ENCODE data around the gene CDK13. TPM values are rescaled to one million over a fixed set of nuclear protein-coding genes. Genes with fewer than 3 reads are reported as not detected.

Gene CDK13
- total RNA-seq, 1 donor from 2014 or later, result 58.8 TPM

DNA sequence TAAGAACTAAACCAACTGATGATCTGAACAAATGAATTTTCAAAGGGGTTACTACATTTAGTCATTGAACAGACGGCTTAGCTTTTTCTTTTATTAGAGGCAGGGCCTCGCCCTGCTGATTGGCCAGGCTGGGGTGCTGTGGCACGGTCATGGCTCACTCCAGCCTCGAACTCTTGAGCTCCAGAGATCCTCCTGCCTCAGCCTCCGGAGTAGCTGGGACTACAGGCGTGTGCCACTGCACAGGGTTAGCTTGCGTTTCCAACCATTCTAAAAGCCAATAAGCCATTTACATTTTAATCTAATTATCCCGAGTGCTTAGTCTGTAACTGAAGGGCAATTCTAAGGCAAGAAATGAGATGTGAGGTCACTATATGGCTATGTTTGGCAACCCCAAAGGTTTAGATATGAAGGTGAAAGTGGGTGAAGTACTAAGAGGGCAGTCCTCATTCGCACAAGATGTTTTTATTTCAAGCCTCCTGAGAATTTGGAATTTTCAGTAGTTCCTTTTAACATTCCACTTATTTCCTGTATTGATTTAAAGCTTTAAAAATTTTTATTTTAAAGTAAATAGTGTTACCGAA is 1.6 kb upstream of the CDK13 start:
- DNase-seq (ENCODE audit: low spot score), result no peak
- peaks cover 5% of the 10 kb centered on the region for H3K36me3 Mint-ChIP-seq (ENCODE audit: low read depth)
- H3K4me3 Mint-ChIP-seq (ENCODE audit: unreplicated experiment), result peak overlapping the region; percentile 90

DNA sequence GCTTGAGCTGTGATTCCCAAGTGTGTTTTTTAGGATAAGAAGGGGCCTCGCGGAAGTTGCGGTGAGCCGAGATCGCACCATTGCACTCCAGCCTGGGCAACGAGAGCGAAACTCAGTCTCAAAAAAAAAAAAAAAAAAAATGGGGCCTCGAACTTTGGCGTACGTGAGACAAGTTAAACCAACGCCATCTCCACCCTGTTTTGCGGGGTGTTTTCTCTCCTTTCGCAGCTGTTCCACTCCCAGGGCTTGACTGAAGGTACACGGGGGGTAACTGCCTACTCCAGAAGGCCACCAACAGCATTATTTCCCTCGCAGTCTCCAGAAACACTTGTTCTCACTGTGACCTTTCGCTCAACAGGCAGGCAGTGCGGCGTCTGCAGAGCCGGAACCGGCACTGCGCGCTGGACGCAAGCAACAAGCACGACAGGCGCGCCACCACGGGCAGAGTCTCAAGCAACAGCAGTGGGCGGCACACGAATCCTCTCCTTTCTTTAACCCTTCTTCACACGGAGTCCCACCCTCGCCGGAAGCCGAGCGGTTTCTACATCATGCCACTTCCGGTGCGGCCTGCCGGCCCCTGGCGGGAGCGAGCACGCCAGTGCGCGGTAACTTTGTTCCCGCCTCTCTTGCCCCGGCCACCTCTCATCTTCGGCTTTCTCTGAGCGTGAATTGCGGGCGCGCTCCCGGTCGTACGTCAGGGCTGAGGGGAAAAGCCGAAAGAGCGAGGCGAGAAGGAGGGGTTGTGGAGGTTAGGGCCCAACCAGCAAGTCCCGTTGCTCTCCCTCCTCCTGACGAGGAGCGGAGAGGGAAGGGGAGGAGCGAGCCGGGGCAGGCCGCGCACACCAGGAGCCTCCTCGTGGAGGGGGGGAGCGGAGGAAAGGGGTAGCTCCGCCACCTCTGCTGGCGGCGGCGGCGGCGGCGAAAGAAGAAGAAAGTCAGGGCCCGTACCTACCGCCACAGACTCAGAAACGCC is 814 bp upstream of the CDK13 start:
- Mint-ChIP-seq H3K27me3 (ENCODE audit: low read depth) (no peaks in the 10 kb centered on the region), H3K9me3 (ENCODE audit: low read depth) (no peaks in the 10 kb centered on the region), H3K4me1 (ENCODE audit: low read depth) (peaks cover 25% of the 10 kb centered on the region), H3K27ac (ENCODE audit: unreplicated experiment) (peak overlapping the region; percentile 99), H3K4me3 (ENCODE audit: unreplicated experiment) (peak overlapping the region; percentile 90), H3K36me3 (ENCODE audit: low read depth) (peaks cover 5% of the 10 kb centered on the region)
- TF ChIP-seq, protein P1, sequence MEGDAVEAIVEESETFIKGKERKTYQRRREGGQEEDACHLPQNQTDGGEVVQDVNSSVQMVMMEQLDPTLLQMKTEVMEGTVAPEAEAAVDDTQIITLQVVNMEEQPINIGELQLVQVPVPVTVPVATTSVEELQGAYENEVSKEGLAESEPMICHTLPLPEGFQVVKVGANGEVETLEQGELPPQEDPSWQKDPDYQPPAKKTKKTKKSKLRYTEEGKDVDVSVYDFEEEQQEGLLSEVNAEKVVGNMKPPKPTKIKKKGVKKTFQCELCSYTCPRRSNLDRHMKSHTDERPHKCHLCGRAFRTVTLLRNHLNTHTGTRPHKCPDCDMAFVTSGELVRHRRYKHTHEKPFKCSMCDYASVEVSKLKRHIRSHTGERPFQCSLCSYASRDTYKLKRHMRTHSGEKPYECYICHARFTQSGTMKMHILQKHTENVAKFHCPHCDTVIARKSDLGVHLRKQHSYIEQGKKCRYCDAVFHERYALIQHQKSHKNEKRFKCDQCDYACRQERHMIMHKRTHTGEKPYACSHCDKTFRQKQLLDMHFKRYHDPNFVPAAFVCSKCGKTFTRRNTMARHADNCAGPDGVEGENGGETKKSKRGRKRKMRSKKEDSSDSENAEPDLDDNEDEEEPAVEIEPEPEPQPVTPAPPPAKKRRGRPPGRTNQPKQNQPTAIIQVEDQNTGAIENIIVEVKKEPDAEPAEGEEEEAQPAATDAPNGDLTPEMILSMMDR (IDR thresholded peaks at IDR 0.05), result no peak
- DNase-seq (ENCODE audit: low spot score), result peak; percentile 100

More for the DNA sequence above, 1.6 kb upstream of the CDK13 start:
- Mint-ChIP-seq H3K27ac (ENCODE audit: unreplicated experiment) (peak overlapping the region; percentile 99), H3K27me3 (ENCODE audit: low read depth) (no peaks in the 10 kb centered on the region), H3K4me1 (ENCODE audit: low read depth) (peaks cover 18% of the 10 kb centered on the region), H3K9me3 (ENCODE audit: low read depth) (no peaks in the 10 kb centered on the region)
- TF ChIP-seq, protein P1 (IDR thresholded peaks at IDR 0.05), result no peak

- Mint-ChIP-seq H3K9me3 (ENCODE audit: low read depth) (no peaks in the 10 kb centered on the region), H3K36me3 (ENCODE audit: low read depth) (peaks cover 5% of the 10 kb centered on the region), H3K27ac (ENCODE audit: unreplicated experiment) (peak overlapping the region; percentile 99), H3K4me1 (ENCODE audit: low read depth) (peaks cover 39% of the 10 kb centered on the region), H3K4me3 (ENCODE audit: unreplicated experiment) (peak overlapping the region; percentile 90), H3K27me3 (ENCODE audit: low read depth) (no peaks in the 10 kb centered on the region)
- no peak for DNase-seq (ENCODE audit: low spot score)
- TF ChIP-seq, protein P1 (IDR thresholded peaks at IDR 0.05), result no peak
These were observed 593 bp downstream of the CDK13 start for GRCh38 chr7:39950473-39951225.

GRCh38 chr7:39951226-39952194 is 1.5 kb downstream of the CDK13 start:
- no peaks in the 10 kb centered on the region for H3K9me3 Mint-ChIP-seq (ENCODE audit: low read depth)
- no peaks in the 10 kb centered on the region for H3K27me3 Mint-ChIP-seq (ENCODE audit: low read depth)
- H3K4me3 Mint-ChIP-seq (ENCODE audit: unreplicated experiment), result peak overlapping the region; percentile 98
- peak overlapping the region; percentile 99 for H3K27ac Mint-ChIP-seq (ENCODE audit: unreplicated experiment)
- TF ChIP-seq, protein P1 (IDR thresholded peaks at IDR 0.05), result peak; percentile 75
- peaks cover 7% of the 10 kb centered on the region for H3K36me3 Mint-ChIP-seq (ENCODE audit: low read depth)
- peaks cover 47% of the 10 kb centered on the region for H3K4me1 Mint-ChIP-seq (ENCODE audit: low read depth)
- peak; percentile 92 for DNase-seq (ENCODE audit: low spot score)
